Right renal cortex interstitium (tissue), 3 donors: ENCODE measurements around the gene IGSF22. TPM values are rescaled to one million over a fixed set of nuclear protein-coding genes. Genes with fewer than 3 reads are reported as not detected.

Experiments used
- DNase-seq, 3 donors: peaks; one replicate each; pipeline ENCODE4 v3.0.0-alpha.2; 2013; ENCODE audit warnings: low read depth in 3 of 3, low spot score in 2 of 3
- polyA plus RNA-seq, 3 donors: library from polyadenylated mRNA; unstranded; fragments of 120-200 nt; gene quantifications; one replicate each; pipeline ENCODE4 v1.2.1, GENCODE V29; 2013; ENCODE audit not compliant: insufficient read length in 3 of 3

IGSF22 gene
- polyA plus RNA-seq, 3 donors: 1.3 to 1.7 (median 1.4) TPM

DNA sequence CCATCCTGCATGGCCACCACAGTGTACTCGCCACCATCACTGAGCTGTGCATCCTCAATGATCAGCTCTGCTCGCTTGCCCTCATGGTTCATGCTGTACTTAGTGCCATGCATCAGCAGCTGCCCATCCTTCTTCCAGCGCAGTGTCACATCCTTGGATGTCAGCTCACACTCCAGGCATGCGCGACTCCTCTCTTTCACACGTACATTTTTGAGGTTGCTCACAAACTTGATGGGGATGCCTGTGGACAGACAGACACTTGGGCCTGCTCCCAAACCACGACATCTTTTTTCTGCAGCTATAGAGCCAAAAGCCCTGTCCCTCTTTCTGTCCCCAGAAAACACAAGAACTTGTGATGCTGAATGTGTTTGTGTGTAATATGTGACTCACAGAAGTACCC is 10.5 kb downstream of the IGSF22 start:
- DNase-seq: no peak

DNA sequence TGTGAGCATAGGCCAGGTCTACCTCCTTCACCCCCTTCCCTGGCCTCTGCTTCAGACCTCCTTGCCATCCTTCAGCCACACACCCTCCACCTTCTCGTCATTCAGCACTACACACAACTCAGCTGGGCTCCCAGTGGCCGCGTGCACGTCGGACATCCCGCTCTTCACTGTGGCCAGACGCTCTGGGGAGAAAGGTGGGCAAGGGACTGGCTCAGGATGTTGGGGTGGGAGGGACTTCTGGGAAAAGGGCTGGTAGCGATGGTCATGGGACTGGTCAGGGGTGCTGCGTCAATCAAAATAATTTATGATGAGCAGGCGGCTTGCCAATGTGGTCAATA is 11.6 kb downstream of the IGSF22 start:
- DNase-seq: no peak

DNA sequence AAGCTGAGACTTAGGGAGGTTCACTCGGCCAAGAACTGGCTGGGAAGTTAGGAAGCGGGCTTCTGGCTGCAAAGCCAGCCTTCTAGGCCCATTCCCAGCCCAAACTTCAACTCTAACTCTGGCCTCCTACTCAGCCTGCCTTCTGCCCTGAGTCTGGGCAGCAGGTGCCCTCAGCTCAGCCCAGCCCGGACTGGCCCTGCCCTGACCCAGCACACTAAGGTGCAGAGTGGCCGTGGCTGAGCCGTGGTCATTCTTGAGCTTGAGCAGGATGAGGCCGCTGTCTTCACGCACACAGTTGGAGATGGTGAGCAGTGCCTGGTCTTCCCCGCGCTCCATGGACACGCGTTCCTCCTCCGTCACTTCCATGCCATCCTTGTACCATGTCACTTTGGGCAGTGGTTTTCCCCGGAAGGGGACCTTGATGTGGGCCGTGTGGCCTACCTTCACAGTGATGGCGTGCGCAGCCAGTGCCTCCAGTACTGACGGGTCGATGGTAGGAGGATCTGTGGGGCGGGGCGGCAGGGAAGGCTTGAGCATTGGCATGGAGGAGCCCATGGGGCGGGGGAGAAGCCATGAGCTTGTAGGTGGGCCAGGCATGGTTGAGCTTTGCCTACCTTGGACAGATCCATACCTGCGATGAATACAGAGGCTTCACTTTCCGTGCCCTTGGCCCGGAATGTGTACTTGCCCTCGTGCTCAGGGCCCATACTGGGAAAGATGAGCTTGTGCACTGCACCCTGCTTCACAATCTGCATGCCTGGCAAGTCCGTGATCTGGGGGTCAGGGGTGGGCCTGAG is 12.1 kb downstream of the IGSF22 start:
- no peak for DNase-seq

DNA sequence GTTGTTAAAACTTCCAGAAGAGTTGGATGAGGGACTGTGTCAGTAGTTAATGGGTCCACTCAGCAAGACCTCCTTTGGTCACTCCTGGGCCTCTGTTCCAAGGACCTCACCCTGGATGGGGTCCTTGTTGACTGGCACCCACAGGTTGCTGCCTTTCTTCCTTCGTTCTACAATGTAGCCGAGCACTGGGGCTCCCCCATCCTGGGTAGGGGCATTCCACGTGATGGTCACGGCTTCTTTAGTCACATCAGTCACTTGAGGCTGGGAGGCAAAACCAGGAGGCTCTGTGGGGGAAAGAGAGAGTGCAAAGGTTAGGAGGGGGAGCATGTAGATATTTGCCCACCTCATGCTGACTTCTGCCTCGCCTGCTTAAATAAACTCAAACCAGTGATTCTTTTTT is 15.4 kb downstream of the IGSF22 start:
- DNase-seq: no peak

DNA sequence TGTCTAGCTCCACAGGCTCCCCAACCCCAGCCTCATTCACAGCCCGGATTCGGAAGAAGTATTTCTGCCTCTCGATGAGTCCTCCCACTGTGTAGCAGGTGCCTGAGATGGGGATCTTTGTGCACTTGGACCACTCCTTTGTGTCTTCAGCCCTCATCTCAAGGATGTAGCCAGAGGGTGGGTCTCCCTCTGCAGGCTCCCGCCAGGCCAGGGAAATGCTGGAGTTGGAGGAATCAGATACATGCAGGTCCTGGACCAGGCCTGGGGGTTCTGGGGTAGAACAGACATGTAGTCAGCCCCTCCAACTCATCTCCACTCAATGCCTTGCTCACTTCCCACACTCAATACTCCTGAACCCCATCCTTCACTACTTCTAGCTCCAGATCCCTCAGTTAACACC is 16.6 kb downstream of the IGSF22 start:
- DNase-seq: no peak

DNA sequence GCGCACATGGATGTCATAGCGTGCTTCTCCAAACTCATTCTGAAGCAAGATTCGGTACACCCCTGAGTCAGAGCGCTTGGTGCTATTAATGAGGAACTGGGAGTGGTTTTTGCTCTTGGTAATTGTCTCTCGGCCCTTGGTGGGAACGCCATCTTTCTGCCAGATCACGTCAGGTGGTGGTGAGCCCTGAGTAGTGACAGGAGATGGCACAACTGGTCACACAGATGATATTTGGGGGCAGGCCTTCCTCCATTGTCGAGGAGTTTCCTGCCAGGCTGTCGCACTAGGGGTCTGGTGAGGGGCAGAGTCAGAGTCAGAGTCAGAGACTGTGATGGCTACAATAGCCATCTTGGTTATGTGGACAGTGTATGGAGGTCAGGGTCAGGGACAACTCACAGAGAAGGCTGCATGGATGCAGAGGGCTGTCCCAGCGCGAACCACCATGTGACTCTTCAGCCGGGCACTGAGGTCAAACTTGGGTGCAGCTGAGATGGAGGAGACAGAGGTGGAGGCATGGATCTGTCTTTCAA is 18.1 kb downstream of the IGSF22 start:
- DNase-seq: no peak

DNA sequence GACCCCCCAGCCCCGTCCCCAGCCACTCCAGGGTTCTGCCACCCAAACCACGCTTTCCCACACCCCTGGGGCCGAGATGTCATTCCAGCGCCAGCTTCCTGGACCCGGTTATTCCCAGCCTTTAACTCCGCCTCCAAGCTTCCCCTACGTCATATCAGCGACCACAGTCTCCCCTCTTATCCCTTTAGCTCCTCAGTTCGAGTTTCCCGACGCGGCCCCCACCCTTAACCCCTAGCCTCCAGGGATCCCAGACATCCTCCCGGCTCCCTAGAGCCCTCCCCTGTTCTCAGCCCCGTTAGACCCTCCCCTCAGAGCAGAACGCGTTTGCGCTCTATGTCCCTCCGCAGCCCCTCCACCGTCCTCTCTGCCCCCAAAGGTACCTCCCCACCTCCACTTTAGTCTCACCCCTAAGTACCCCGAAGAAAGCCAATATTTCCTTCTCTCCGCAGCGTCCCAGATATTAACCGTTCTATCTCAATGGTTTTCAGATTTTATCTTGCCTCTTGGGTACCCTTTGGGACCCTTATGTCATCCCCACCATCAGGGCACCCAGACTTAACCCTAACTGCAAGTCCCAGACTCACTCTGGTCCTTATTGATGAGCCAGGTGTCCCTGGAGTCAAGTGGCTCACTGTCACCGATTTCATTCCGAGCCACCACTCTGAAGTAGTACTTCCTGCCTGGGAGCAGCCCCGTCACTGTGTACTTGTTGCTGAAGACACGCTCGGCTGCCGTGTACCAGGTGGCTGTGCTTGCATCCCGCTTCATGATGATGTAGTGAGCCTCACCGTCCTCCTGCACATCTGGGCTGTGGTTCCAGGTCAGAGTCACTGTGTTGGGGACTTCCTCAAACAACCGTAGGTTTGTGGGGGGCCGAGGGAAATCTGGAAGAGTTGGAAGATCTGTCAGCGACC is 19.4 kb downstream of the IGSF22 start:
- DNase-seq: peak in 2 of 3 donors; percentile 67 to 71

DNA sequence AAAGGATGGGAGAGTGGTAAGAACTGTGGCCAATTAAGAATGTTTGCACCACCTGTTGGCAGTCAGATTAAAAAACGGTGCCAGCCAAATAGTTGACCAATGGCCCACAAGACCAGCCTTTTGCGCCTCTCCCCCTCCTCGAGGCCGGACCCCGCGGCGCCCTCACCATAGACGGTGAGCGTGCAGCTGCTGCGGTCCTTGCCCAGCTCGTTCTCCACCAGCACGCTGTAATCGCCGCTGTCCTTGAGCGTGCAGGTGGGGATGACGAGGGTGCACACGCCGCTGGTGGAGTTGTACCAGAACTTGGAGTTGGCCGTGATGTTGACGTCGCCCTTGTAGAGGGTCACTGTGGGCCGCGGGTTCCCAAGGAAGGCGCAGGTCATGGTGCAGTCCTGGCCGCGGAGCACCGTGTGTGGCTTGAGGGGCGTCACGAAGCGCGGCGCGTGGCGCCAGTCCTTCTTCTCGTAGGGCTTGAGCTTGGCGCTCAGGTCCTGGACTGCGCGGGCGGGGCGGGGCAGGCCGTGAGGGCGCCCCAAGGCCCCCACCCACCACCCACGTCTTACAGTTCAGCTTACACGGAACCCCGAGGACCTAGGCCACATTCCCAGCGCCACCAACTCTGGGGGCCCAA is 20.2 kb downstream of the IGSF22 start:
- peak in 1 of 3 donors; percentile 31 for DNase-seq

DNA sequence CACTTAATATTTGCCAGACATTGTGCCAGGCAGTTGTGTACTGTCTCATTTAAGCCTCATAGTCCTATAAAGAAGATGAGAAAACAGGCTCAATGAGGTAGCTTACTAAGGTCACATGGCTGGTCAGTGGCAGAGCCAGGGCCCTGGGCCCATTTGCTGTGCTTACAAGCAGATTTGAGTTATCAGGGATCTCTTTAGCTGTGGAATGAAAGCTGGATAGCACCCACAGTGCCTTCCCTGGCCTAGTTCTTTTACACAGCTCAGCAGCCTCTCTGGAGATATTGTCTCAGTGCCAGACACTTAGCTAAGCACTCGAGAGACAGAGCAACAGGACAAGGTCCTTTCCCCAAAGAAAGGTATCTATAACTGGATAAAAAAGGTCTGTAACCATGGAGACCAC is 21.3 kb downstream of the IGSF22 start:
- DNase-seq: no peak

DNA sequence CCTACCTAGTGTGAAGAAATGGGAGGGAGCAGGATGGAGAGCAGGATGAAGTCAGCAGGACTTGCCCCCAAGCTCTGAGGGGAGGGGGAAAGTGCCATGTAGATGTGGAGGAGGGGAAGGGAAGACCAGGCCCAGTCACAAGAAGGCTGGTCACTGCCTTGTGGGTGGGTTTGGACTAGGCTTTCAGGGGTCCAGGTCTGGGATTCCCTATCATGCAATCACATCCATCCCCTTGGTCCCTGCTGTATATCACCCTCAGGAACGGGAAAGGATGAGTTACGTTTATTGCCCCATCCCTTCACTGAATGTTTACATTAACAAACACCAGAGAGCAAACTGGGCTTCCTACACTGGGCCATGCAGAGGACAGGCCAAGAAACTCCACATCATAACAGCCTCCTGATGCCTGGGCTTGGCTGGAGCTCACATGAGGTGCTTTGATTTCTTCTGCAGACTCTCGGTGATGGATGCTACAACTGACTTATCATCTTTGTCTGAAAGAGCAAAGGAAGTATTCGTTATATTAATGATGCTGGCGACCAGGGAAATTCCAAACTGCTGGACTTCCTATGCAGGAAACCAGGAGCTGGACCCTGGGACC is 21.8 kb downstream of the IGSF22 start:
- no peak for DNase-seq

DNA sequence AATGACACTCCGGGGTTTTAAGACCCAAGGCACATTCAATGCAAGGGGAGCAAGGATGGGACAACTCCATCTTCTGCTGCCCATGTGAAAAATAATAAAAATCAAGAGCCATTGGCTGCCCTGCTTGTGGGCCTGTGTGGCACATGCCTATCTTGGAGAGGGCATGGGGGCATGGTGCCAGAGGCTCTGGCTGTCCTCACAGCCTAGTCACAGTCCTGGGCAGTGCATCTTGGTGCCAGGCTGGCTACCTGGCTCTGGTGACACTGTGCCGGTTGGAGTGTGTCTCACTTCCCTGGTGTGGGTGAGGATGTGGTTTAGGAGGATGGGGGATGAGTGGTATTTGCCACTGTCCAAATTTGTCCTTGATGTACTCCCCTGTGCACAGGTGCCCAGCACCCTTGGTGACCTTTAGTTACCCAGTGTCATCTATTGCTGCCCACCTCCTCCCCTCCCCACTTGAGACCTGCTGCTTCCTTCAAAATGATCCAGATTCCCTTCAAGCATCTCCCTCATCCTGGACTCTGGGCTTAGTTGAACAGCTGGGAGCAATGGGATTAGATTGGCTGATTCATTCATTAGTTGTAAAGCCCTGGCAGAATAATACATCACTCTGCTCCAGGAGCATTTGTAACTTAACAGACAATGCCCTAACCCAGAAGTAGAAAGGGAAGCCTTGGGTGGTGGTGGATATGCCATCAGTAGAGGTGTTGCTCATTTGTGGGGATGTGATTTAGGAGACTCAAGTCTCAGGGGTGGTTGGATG is 22.8 kb downstream of the IGSF22 start:
- no peak for DNase-seq

DNA sequence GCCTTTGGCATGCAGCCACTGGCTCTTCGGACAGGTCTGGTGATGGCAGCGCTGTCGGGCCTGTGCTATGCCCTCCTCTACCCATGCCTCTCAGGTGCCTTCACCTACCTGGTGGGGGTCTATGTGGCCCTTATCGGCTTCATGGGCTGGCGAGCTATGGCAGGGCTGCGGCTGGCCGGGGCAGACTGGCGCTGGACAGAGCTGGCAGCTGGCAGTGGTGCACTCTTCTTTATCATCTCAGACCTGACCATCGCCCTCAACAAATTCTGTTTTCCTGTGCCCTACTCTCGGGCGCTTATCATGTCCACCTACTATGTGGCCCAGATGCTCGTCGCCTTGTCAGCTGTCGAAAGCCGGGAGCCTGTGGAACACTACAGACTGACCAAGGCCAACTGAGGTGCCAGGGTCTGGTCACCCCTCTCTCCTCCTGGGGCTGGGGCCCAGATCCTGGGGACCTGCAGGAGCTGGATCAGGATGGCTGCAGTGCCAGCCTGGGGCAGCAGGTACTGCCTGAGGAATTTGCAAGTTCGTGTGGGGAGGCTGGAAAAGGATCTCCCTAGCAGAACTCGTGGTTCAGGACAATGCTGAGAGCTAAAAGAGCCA is 24.3 kb downstream of the IGSF22 start:
- no peak for DNase-seq

DNA sequence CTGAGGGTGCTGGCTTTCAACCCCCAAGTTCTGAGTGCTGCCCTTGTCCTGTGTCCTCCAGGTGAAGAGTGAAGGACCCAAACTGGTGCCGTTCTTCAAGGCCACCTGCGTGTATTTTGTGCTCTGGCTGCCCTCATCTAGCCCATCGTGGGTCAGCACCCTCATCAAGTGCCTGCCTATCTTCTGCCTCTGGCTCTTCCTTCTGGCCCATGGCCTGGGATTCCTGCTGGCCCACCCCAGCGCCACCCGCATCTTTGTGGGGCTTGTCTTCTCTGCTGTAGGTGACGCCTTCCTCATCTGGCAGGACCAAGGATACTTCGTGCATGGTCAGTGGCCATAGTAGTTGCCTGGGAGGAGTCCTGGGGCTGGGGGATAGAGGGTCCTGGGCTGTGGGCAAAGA is 25.1 kb downstream of the IGSF22 start:
- no peak for DNase-seq

DNA sequence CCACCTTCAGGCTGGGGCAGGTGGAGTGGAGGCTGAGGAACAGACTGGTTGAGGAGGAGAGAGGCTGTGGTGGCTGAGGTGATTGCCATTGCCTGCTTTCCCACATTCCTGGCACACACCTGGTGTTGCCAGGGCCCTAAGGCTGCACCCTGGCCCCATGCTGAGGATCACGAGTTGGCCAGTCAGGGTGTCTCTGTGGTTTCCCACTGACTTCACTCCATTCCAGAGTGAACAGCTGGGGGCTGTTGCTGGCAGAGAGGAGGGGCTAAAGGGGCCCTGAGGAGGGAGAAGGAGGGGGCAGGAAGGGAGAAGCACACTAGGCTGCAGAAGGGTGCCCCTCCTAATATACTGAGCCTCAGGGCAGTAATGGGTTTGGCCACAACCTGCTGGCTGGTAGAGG is 25.6 kb downstream of the IGSF22 start:
- no peak for DNase-seq

DNA sequence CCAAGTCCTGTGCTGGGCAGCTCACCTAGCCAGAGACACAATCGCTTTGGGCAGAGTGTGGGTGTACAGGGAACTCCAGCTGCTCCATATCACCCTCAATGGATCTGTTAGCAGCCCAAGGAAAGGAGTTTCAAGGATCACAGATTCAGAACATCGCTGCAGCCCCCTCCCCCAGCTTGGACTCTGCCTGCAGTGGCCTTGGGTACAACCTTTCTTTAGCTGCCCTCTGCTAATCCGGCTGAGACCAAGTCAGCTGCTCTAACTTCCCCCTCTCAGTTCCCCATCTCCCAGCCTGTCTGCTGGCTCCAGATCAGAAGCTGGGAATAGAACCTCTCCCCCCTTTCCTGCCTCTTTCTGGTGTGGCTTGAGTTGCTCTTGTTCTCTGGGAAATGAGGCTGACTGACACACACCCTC is 26.1 kb downstream of the IGSF22 start:
- no peak for DNase-seq

DNA sequence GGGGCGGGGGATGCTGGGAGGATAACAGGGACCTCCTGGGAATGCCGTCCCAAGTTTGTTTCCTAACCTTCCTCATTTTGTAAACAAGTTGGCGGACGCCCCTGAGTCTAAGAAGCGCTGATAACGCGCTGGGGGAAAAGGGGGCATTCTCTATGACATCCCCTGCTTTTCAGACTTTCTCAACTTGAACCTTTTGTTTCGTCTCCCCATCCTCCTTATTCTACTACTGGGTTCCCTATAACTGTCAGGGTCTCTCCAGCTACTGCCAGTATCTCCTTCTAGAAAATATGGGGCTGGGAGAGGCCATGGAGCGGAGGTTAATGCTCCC is 26.8 kb downstream of the IGSF22 start:
- no peak for DNase-seq

DNA sequence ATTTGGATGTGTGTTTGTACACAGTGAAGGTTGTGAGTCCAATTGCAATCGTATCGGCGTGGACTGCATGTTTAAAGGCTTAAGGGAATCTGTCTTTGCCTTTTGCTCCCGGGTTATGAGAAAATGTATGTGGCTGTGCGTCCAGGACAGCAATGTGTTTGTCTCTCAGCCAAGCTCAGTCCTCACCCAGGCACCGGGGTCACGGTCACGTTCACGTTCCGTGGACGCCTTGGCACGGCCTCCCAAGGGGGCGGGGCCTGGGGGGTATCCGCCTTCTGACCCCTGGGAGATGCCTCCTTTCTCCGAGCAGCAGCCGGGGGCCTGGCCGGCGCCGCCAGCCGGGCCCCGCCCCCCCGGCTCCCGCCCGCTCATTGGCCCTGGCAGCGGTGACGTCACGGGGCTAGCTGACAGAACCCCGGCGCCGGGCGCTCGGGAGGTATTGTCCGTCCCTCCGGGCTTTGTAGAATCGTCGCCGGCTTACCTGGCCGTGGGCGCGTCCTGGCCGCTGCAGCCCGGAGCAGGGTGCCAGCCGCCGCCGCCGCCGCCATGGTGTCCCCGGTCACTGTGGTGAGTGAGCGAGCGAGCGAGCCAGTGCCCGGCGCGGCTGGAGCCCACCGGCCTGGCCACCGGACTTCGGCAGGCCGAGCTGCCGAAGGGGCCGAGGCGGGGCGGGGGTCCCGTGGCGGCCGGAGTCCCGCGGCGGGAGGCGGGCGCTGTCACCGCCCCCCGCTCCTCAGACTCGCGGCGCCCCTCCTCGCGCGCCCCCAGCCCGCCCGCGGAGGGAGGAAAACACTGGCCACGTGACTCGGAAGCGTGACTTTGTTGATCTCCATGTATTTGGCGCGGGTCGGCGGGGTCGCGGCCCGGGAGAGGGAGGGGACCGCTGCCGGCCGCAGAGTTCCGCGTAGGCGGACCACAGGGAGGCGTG is 27.4 kb downstream of the IGSF22 start, which contains the start of gene TMEM86A:
TSS of gene TMEM86A (plus strand) at position 439 of the 928 bp plus-strand sequence. CDS start at position 547, 108 bp downstream.
- peak in 1 of 3 donors; percentile 83 for DNase-seq

DNA sequence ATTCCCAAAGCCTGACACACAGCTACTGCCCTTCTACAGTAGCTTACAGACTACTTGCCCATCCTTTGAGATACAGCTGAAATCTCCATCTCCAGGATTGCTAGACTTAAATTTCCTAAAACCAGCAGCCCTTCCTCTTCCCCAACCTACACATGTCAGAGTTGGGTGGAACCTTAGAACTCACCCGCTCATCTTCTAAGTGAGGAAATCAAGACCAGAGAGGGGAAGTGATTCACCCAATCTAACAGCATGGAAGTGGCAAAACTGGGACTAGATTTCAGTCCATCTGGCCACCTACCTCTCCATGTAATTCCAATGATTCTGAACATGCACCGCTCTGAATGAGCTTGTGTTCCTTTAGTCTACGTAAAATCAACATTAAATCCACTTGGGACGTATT is 28.4 kb downstream of the IGSF22 start:
- DNase-seq: no peak
